HCT116 (cell line): ENCODE results near the gene CBY1. TPM values are rescaled to one million over a fixed set of nuclear protein-coding genes. Genes with fewer than 3 reads are reported as not detected.

Source experiments
- ATAC-seq: fragments of 200-7000 bp; cut with Tn5 transposase; 2 replicates; pipeline ENCODE4 v1.9.1; 2020; ENCODE audit warnings: mild to moderate bottlenecking, moderate library complexity
- BruUV-seq: library from RNA; stranded (reverse); fragments of 400-500 nt; replicated peaks from 2 replicates; lab custom pipeline; 2021; lab: Mats Ljungman, UMichigan
- CTCF ChIA-PET: fragments of 300-600 bp; sonication (Branson Sonifier 250); formaldehyde crosslinking; loops from one replicate; lab custom pipeline; 2021; ENCODE audit warnings: antibody characterized with exemption; lab: Charles Lee
- POLR2A ChIA-PET: fragments of 300-600, 350-600 bp; sonication (Branson Sonifier 250); formaldehyde crosslinking; loops from one replicate; lab custom pipeline; 2021; ENCODE audit warnings: antibody characterized with exemption; lab: Charles Lee
- RAD21 ChIA-PET, 2 experiments: fragments of 300-600 bp; sonication (Branson Sonifier 250); formaldehyde crosslinking; loops; one replicate each; lab custom pipeline; 2023; ENCODE audit warnings: low total read pairs in 2 of 2; ENCODE audit not compliant: uncharacterized antibody in 2 of 2, unreplicated experiment in 2 of 2, low non-redundant PET in 1 of 2; lab: Charles Lee
- DNase-seq: peaks from one replicate; pipeline ENCODE4 v3.0.0-alpha.2; 2010; ENCODE audit warnings: low read depth, low spot score
- H2AFZ ChIP-seq: fragments of 200-600 bp; shearing (Covaris generic), sonication (generic); 2 replicates; pipeline ENCODE4 v1.6.1; 2017; ENCODE audit warnings: low read depth, mixed run types, mixed read lengths, antibody characterized with exemption, low read length; ENCODE audit not compliant: poor library complexity, severe bottlenecking
- H3K27ac ChIP-seq: 2 replicates; pipeline ENCODE4 v1.5.1; 2012; ENCODE audit warnings: low read depth, low read length
- H3K27me3 ChIP-seq: fragments of 200-600 bp; sonication (generic); 2 replicates; pipeline ENCODE4 v1.6.1; 2016; ENCODE audit warnings: mixed run types, low read length, mixed read lengths; ENCODE audit not compliant: insufficient read depth
- H3K36me3 ChIP-seq, 2 experiments: fragments of 200-500 bp in 1 of 2; fragments of 200-600 bp in 1 of 2; sonication (Bioruptor generic) in 1 of 2; sonication (generic) in 1 of 2; 2 replicates each; pipeline versions ENCODE4 v1.5.1 to v1.6.1; 2014 to 2016; ENCODE audit warnings: low read length in 2 of 2, inconsistent platforms in 1 of 2, mixed read lengths in 1 of 2, mixed run types in 1 of 2; ENCODE audit not compliant: insufficient read depth in 2 of 2, control insufficient read depth in 1 of 2
- H3K4me1 ChIP-seq, 2 experiments: fragments of 200-600 bp in 1 of 2; sonication (generic) in 1 of 2; 2 replicates each; pipeline versions ENCODE4 v1.5.1 to v1.6.1; 2012 to 2017; ENCODE audit warnings: low read length in 2 of 2, inconsistent platforms in 1 of 2, mild to moderate bottlenecking in 1 of 2, mixed read lengths in 1 of 2, mixed run types in 1 of 2, moderate library complexity in 1 of 2; ENCODE audit not compliant: insufficient read depth in 2 of 2, control insufficient read depth in 1 of 2
- H3K4me2 ChIP-seq: fragments of 200-600 bp; sonication (generic); 2 replicates; pipeline ENCODE4 v1.6.1; 2017; ENCODE audit warnings: mixed run types, low read length, mixed read lengths
- H3K4me3 ChIP-seq, 2 experiments: fragments of 200-600 bp in 1 of 2; sonication (generic) in 1 of 2; replicated peaks in 1 of 2; 2 replicates each; pipeline ENCODE4 v1.5.1; 2011 to 2016; ENCODE audit warnings: low read length in 2 of 2, control low read depth in 1 of 2, low read depth in 1 of 2, mild to moderate bottlenecking in 1 of 2, mixed read lengths in 1 of 2, mixed run types in 1 of 2
- H3K79me2 ChIP-seq: fragments of 200-600 bp; sonication (generic); 2 replicates; pipeline ENCODE4 v1.6.1; 2017; ENCODE audit warnings: mild to moderate bottlenecking, mixed run types, low read length, moderate library complexity, mixed read lengths; ENCODE audit not compliant: insufficient read depth
- H3K9ac ChIP-seq: fragments of 200-600 bp; sonication (generic); 2 replicates; pipeline ENCODE4 v1.6.1; 2016; ENCODE audit warnings: low read length, mixed read lengths
- H3K9me2 ChIP-seq: fragments of 200-600 bp; sonication (generic), shearing (Covaris generic); 2 replicates; pipeline ENCODE4 v1.6.1; 2017; ENCODE audit warnings: mixed run types, mild to moderate bottlenecking, moderate library complexity; ENCODE audit not compliant: insufficient read depth
- H3K9me3 ChIP-seq, 2 experiments: fragments of 200-500 bp in 1 of 2; fragments of 200-600 bp in 1 of 2; sonication (Bioruptor generic) in 1 of 2; sonication (generic) in 1 of 2; 2 replicates each; pipeline ENCODE4 v1.6.1; 2014 to 2017; ENCODE audit warnings: low read length in 2 of 2, mixed read lengths in 2 of 2, inconsistent platforms in 1 of 2, low read depth in 1 of 2, mild to moderate bottlenecking in 1 of 2, mixed run types in 1 of 2, moderate library complexity in 1 of 2; ENCODE audit not compliant: control insufficient read depth in 1 of 2, insufficient read depth in 1 of 2
- H4K20me1 ChIP-seq: fragments of 200-600 bp; sonication (generic), shearing (Covaris generic); 2 replicates; pipeline ENCODE4 v1.6.1; 2017; ENCODE audit warnings: mixed run types, mild to moderate bottlenecking, moderate library complexity; ENCODE audit not compliant: insufficient read depth
- CEBPB ChIP-seq: IDR thresholded peaks from 2 replicates; pipeline ENCODE4 v1.6.1; 2012; ENCODE audit warnings: low read depth
- EGR1 ChIP-seq: IDR thresholded peaks from 2 replicates; pipeline ENCODE4 v1.6.1; 2012; ENCODE audit warnings: low read depth
- ELF1 ChIP-seq: IDR thresholded peaks from 2 replicates; pipeline ENCODE4 v1.6.1; 2012; ENCODE audit warnings: low read depth, borderline replicate concordance
- EZH2phosphoT487 ChIP-seq: fragments of 200-600 bp; IDR thresholded peaks from 2 replicates; pipeline ENCODE4 v1.6.1; 2018; ENCODE audit warnings: antibody characterized with exemption, borderline replicate concordance
- JUND ChIP-seq: IDR thresholded peaks from 2 replicates; pipeline ENCODE4 v1.6.1; 2012
- POLR2A ChIP-seq: IDR thresholded peaks from 2 replicates; pipeline ENCODE4 v1.7.0; 2011; ENCODE audit warnings: borderline replicate concordance; ENCODE audit not compliant: insufficient read depth, insufficient read length; ENCODE audit errors: extremely low read depth
- POLR2AphosphoS5 ChIP-seq: IDR thresholded peaks from 2 replicates; pipeline ENCODE4 v1.6.1; 2011; ENCODE audit warnings: mild to moderate bottlenecking, low read depth, low read length, moderate library complexity
- RAD21 ChIP-seq: IDR thresholded peaks from 2 replicates; pipeline ENCODE4 v1.6.1; 2012; ENCODE audit warnings: low read depth, mild to moderate bottlenecking
- SIN3A ChIP-seq: IDR thresholded peaks from 2 replicates; pipeline ENCODE4 v1.6.1; 2012; ENCODE audit warnings: low read depth
- SP1 ChIP-seq: IDR thresholded peaks from 2 replicates; pipeline ENCODE4 v1.6.1; 2012; ENCODE audit warnings: low read depth
- SRF ChIP-seq: IDR thresholded peaks from 2 replicates; pipeline ENCODE4 v1.6.1; 2012; ENCODE audit warnings: low read depth
- TCF7L2 ChIP-seq: IDR thresholded peaks from 2 replicates; pipeline ENCODE4 v1.7.0; 2011; ENCODE audit warnings: borderline replicate concordance, inconsistent platforms; ENCODE audit not compliant: insufficient read depth, insufficient read length; ENCODE audit errors: extremely low read depth
- ZFX ChIP-seq: fragments of 450-650 bp; IDR thresholded peaks from 2 replicates; pipeline ENCODE4 v1.6.1; 2017
- intact Hi-C: fragments of 100-400 bp; cut with micrococcal nuclease; formaldehyde crosslinking; loops from 2 replicates; pipeline ENCODE4 v1.10.0; 2022
- total RNA-seq: library from RNA; stranded (reverse); gene quantifications from one replicate; pipeline ENCODE4 v1.2.1, GENCODE V29; 2021; ENCODE audit not compliant: unreplicated experiment
- TF ChIP-seq, protein P1 (sequence below), 3 experiments: fragments of 200-600 bp in 1 of 3; sonication (generic) in 1 of 3; IDR thresholded peaks in 2 of 3; conservative IDR thresholded peaks in 1 of 3; 2 replicates each; pipeline ENCODE4 v1.5.1; 2012 to 2017; ENCODE audit warnings: low read depth in 2 of 3, low read length in 2 of 3, antibody characterized with exemption in 1 of 3, borderline replicate concordance in 1 of 3, control low read depth in 1 of 3, mild to moderate bottlenecking in 1 of 3, mixed read lengths in 1 of 3, mixed run types in 1 of 3, moderate library complexity in 1 of 3; ENCODE audit not compliant: insufficient read depth in 1 of 3
- TF ChIP-seq, protein P2 (sequence below): IDR thresholded peaks from 2 replicates; pipeline ENCODE4 v1.6.1; 2012
- TF ChIP-seq, protein P3 (sequence below): IDR thresholded peaks from 2 replicates; pipeline ENCODE4 v1.6.1; 2012; ENCODE audit warnings: low read depth
- TF ChIP-seq, protein P4 (sequence below): IDR thresholded peaks from 2 replicates; pipeline ENCODE4 v1.6.1; 2012
- TF ChIP-seq, protein P5 (sequence below): IDR thresholded peaks from 2 replicates; pipeline ENCODE4 v1.6.1; 2011; ENCODE audit warnings: mild to moderate bottlenecking, low read length, moderate library complexity; ENCODE audit not compliant: insufficient replicate concordance; ENCODE audit errors: extremely low read depth

CBY1 gene
- total RNA-seq, 1 experiment from 2014 or later: 27.6 TPM

DNA sequence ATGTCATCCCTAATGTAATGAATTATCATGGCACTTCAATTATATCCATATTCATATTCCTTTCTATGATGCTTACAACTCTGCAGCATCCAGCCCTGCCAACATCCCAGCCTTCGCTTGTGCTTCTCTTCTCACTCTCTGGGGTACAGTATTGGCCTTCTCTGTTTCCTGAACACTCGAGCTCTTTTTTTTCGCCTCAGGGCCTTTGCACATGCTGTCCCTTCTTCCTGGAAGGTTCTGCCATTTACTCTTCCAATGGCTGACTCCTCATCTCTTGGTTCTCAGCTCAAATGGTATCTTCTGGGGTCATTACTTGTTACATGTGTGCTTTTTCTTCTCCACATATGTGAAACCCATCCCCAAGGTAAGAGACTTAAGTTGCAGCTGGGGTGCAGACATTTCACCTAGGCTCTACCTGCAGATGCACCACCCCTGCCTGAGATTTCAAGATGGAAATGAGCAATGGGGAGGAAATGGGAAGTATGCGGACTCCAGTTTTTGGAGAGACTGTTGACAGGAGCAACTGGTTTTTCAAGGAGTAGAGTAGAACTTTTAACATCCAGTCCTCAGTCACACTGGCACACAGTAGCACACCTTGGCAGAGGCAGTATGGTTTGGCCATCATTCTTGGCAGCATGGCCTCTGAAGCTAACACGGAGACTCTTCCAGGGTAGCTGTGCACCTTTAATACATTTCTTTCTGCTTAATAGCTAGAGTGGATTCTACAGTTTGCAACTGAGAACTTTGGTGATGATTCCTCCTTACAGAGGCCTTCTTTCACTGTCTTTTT, 44.0 kb upstream of the CBY1 start:
- POLR2A ChIA-PET: no interaction called here
- H3K79me2 ChIP-seq: no peaks in the 10 kb centered on the region
- no peak overlapping the region for H3K4me3 ChIP-seq
- H3K4me1 ChIP-seq: peaks cover 3 to 21% of the 10 kb centered on the region in 2 experiments
- TF ChIP-seq EZH2phosphoT487 (no peak), EGR1 (no peak), SRF (no peak), ELF1 (no peak), POLR2A (no peak), ZFX (no peak), POLR2AphosphoS5 (no peak), CEBPB (no peak), TCF7L2 (no peak), SIN3A (no peak), RAD21 (no peak), JUND (no peak), SP1 (no peak)
- TF ChIP-seq, protein P1, sequence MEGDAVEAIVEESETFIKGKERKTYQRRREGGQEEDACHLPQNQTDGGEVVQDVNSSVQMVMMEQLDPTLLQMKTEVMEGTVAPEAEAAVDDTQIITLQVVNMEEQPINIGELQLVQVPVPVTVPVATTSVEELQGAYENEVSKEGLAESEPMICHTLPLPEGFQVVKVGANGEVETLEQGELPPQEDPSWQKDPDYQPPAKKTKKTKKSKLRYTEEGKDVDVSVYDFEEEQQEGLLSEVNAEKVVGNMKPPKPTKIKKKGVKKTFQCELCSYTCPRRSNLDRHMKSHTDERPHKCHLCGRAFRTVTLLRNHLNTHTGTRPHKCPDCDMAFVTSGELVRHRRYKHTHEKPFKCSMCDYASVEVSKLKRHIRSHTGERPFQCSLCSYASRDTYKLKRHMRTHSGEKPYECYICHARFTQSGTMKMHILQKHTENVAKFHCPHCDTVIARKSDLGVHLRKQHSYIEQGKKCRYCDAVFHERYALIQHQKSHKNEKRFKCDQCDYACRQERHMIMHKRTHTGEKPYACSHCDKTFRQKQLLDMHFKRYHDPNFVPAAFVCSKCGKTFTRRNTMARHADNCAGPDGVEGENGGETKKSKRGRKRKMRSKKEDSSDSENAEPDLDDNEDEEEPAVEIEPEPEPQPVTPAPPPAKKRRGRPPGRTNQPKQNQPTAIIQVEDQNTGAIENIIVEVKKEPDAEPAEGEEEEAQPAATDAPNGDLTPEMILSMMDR (IDR thresholded peaks at IDR 0.05 in 2 of 3, conservative IDR thresholded peaks at IDR 0.05 in 1 of 3; ENCODE audit: borderline replicate concordance in 1 of 3, insufficient read depth in 1 of 3, low read depth in 2 of 3, low read length in 2 of 3): no peak
- TF ChIP-seq, protein P2, sequence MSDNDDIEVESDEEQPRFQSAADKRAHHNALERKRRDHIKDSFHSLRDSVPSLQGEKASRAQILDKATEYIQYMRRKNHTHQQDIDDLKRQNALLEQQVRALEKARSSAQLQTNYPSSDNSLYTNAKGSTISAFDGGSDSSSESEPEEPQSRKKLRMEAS: no peak
- TF ChIP-seq, protein P3, sequence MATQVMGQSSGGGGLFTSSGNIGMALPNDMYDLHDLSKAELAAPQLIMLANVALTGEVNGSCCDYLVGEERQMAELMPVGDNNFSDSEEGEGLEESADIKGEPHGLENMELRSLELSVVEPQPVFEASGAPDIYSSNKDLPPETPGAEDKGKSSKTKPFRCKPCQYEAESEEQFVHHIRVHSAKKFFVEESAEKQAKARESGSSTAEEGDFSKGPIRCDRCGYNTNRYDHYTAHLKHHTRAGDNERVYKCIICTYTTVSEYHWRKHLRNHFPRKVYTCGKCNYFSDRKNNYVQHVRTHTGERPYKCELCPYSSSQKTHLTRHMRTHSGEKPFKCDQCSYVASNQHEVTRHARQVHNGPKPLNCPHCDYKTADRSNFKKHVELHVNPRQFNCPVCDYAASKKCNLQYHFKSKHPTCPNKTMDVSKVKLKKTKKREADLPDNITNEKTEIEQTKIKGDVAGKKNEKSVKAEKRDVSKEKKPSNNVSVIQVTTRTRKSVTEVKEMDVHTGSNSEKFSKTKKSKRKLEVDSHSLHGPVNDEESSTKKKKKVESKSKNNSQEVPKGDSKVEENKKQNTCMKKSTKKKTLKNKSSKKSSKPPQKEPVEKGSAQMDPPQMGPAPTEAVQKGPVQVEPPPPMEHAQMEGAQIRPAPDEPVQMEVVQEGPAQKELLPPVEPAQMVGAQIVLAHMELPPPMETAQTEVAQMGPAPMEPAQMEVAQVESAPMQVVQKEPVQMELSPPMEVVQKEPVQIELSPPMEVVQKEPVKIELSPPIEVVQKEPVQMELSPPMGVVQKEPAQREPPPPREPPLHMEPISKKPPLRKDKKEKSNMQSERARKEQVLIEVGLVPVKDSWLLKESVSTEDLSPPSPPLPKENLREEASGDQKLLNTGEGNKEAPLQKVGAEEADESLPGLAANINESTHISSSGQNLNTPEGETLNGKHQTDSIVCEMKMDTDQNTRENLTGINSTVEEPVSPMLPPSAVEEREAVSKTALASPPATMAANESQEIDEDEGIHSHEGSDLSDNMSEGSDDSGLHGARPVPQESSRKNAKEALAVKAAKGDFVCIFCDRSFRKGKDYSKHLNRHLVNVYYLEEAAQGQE: no peak
- TF ChIP-seq, protein P4, sequence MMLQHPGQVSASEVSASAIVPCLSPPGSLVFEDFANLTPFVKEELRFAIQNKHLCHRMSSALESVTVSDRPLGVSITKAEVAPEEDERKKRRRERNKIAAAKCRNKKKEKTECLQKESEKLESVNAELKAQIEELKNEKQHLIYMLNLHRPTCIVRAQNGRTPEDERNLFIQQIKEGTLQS: no peak
- TF ChIP-seq, protein P5, sequence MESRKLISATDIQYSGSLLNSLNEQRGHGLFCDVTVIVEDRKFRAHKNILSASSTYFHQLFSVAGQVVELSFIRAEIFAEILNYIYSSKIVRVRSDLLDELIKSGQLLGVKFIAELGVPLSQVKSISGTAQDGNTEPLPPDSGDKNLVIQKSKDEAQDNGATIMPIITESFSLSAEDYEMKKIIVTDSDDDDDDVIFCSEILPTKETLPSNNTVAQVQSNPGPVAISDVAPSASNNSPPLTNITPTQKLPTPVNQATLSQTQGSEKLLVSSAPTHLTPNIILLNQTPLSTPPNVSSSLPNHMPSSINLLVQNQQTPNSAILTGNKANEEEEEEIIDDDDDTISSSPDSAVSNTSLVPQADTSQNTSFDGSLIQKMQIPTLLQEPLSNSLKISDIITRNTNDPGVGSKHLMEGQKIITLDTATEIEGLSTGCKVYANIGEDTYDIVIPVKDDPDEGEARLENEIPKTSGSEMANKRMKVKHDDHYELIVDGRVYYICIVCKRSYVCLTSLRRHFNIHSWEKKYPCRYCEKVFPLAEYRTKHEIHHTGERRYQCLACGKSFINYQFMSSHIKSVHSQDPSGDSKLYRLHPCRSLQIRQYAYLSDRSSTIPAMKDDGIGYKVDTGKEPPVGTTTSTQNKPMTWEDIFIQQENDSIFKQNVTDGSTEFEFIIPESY: no peak
- TF ChIP-seq, all 23 proteins: peak for 0
- no TSS peak for BruUV-seq
- no peak overlapping the region for H3K27ac ChIP-seq
- no peaks in the 10 kb centered on the region for H3K36me3 ChIP-seq
- H4K20me1 ChIP-seq: no peaks in the 10 kb centered on the region
- no peak for DNase-seq
- RAD21 ChIA-PET: no interaction called here
- CTCF ChIA-PET: no interaction called here
- no peak overlapping the region for H3K4me2 ChIP-seq
- no peaks in the 10 kb centered on the region for H3K9me3 ChIP-seq
- H3K9me2 ChIP-seq: no peaks in the 10 kb centered on the region
- intact Hi-C loops: no loop called here
- ATAC-seq: no peak
- H2AFZ ChIP-seq: no peak overlapping the region
- H3K9ac ChIP-seq: no peak overlapping the region
- H3K27me3 ChIP-seq: no peaks in the 10 kb centered on the region
